ENCODE results near the gene RBMS2.
A peak's percentile ranks its signal among the peaks of the same experiment; 100 is the strongest.

RBMS2 gene

GRCh38 chr12:56537546-56537945 is 15.9 kb downstream of the RBMS2 start:
- Histone ChIP-seq H3K36me3 (ENCODE audit: control insufficient read depth in 5 of 5, insufficient read depth in 5 of 5, low read length in 5 of 5) (peaks cover 0 to 3% (median 0%) of the 10 kb centered on the region in 5 donors), H3K9ac (ENCODE audit: low read length in 5 of 5) (no peak overlapping the region), H3K4me3 (ENCODE audit: low read depth in 1 of 5, low read length in 5 of 5) (no peak overlapping the region), H3K4me1 (ENCODE audit: control insufficient read depth in 5 of 5, insufficient read depth in 5 of 5, low read length in 5 of 5) (peaks cover 0 to 29% (median 12%) of the 10 kb centered on the region in 5 donors), H3K9me3 (ENCODE audit: control insufficient read depth in 5 of 5, low read length in 5 of 5) (no peaks in the 10 kb centered on the region), H3K27me3 (ENCODE audit: control insufficient read depth in 5 of 5, insufficient read depth in 4 of 5, low read length in 5 of 5) (no peaks in the 10 kb centered on the region), H3K27ac (ENCODE audit: low read depth, low read length) (no peak overlapping the region)

GRCh38 chr12:56541631-56542030 is 20.0 kb downstream of the RBMS2 start:
- Histone ChIP-seq H3K27ac (ENCODE audit: low read depth, low read length) (no peak overlapping the region), H3K9me3 (ENCODE audit: control insufficient read depth in 5 of 5, low read length in 5 of 5) (no peaks in the 10 kb centered on the region), H3K4me3 (ENCODE audit: low read depth in 1 of 5, low read length in 5 of 5) (peak overlapping the region in 1 of 5 donors; percentile 2), H3K4me1 (ENCODE audit: control insufficient read depth in 5 of 5, insufficient read depth in 5 of 5, low read length in 5 of 5) (peaks cover 0 to 29% (median 12%) of the 10 kb centered on the region in 5 donors), H3K9ac (ENCODE audit: low read length in 5 of 5) (peak overlapping the region in 1 of 5 donors; percentile 46), H3K36me3 (ENCODE audit: control insufficient read depth in 5 of 5, insufficient read depth in 5 of 5, low read length in 5 of 5) (peaks cover 0 to 6% (median 3%) of the 10 kb centered on the region in 5 donors), H3K27me3 (ENCODE audit: control insufficient read depth in 5 of 5, insufficient read depth in 4 of 5, low read length in 5 of 5) (no peaks in the 10 kb centered on the region)

GRCh38 chr12:56542164-56542563 is 20.5 kb downstream of the RBMS2 start:
- no peak overlapping the region for H3K27ac ChIP-seq (ENCODE audit: low read depth, low read length)
- no peaks in the 10 kb centered on the region for H3K9me3 ChIP-seq (ENCODE audit: control insufficient read depth in 5 of 5, low read length in 5 of 5)
- peaks cover 0 to 6% (median 3%) of the 10 kb centered on the region in 5 donors for H3K36me3 ChIP-seq (ENCODE audit: control insufficient read depth in 5 of 5, insufficient read depth in 5 of 5, low read length in 5 of 5)
- no peak overlapping the region for H3K4me3 ChIP-seq (ENCODE audit: low read depth in 1 of 5, low read length in 5 of 5)
- peaks cover 0 to 25% (median 10%) of the 10 kb centered on the region in 5 donors for H3K4me1 ChIP-seq (ENCODE audit: control insufficient read depth in 5 of 5, insufficient read depth in 5 of 5, low read length in 5 of 5)
- H3K9ac ChIP-seq (ENCODE audit: low read length in 5 of 5): no peak overlapping the region
- no peaks in the 10 kb centered on the region for H3K27me3 ChIP-seq (ENCODE audit: control insufficient read depth in 5 of 5, insufficient read depth in 4 of 5, low read length in 5 of 5)

GRCh38 chr12:56545023-56545604 is 23.5 kb downstream of the RBMS2 start:
- H3K4me1 ChIP-seq (ENCODE audit: control insufficient read depth in 5 of 5, insufficient read depth in 5 of 5, low read length in 5 of 5): peaks cover 0 to 15% (median 7%) of the 10 kb centered on the region in 5 donors
- H3K36me3 ChIP-seq (ENCODE audit: control insufficient read depth in 5 of 5, insufficient read depth in 5 of 5, low read length in 5 of 5): peaks cover 2 to 6% (median 3%) of the 10 kb centered on the region in 5 donors
- H3K9ac ChIP-seq (ENCODE audit: low read length in 5 of 5): no peak overlapping the region
- no peaks in the 10 kb centered on the region for H3K27me3 ChIP-seq (ENCODE audit: control insufficient read depth in 5 of 5, insufficient read depth in 4 of 5, low read length in 5 of 5)
- no peaks in the 10 kb centered on the region for H3K9me3 ChIP-seq (ENCODE audit: control insufficient read depth in 5 of 5, low read length in 5 of 5)
- no peak overlapping the region for H3K27ac ChIP-seq (ENCODE audit: low read depth, low read length)
- no peak overlapping the region for H3K4me3 ChIP-seq (ENCODE audit: low read depth in 1 of 5, low read length in 5 of 5)

- H3K9me3 ChIP-seq (ENCODE audit: control insufficient read depth in 5 of 5, low read length in 5 of 5): no peaks in the 10 kb centered on the region
- H3K4me1 ChIP-seq (ENCODE audit: control insufficient read depth in 5 of 5, insufficient read depth in 5 of 5, low read length in 5 of 5): peaks cover 0 to 5% (median under 1%) of the 10 kb centered on the region in 5 donors
- H3K27me3 ChIP-seq (ENCODE audit: control insufficient read depth in 5 of 5, insufficient read depth in 4 of 5, low read length in 5 of 5): no peaks in the 10 kb centered on the region
- H3K36me3 ChIP-seq (ENCODE audit: control insufficient read depth in 5 of 5, insufficient read depth in 5 of 5, low read length in 5 of 5): peaks cover 0 to 5% (median 2%) of the 10 kb centered on the region in 5 donors
- H3K9ac ChIP-seq (ENCODE audit: low read length in 5 of 5): no peak overlapping the region
- no peak overlapping the region for H3K4me3 ChIP-seq (ENCODE audit: low read depth in 1 of 5, low read length in 5 of 5)
- no peak overlapping the region for H3K27ac ChIP-seq (ENCODE audit: low read depth, low read length)
Measured at GRCh38 chr12:56546680-56547079, 25.1 kb downstream of the RBMS2 start.

- H3K4me1 ChIP-seq (ENCODE audit: control insufficient read depth in 5 of 5, insufficient read depth in 5 of 5, low read length in 5 of 5): peaks cover 0 to 11% (median 0%) of the 10 kb centered on the region in 5 donors
- no peaks in the 10 kb centered on the region for H3K9me3 ChIP-seq (ENCODE audit: control insufficient read depth in 5 of 5, low read length in 5 of 5)
- no peaks in the 10 kb centered on the region for H3K27me3 ChIP-seq (ENCODE audit: control insufficient read depth in 5 of 5, insufficient read depth in 4 of 5, low read length in 5 of 5)
- peaks cover 0 to 4% (median 2%) of the 10 kb centered on the region in 5 donors for H3K36me3 ChIP-seq (ENCODE audit: control insufficient read depth in 5 of 5, insufficient read depth in 5 of 5, low read length in 5 of 5)
- no peak overlapping the region for H3K9ac ChIP-seq (ENCODE audit: low read length in 5 of 5)
- H3K4me3 ChIP-seq (ENCODE audit: low read depth in 1 of 5, low read length in 5 of 5): no peak overlapping the region
- H3K27ac ChIP-seq (ENCODE audit: low read depth, low read length): no peak overlapping the region
Measured at GRCh38 chr12:56551070-56551469, 29.4 kb downstream of the RBMS2 start.

GRCh38 chr12:56565510-56566101 is 44.0 kb downstream of the RBMS2 start:
- Histone ChIP-seq H3K27ac (ENCODE audit: low read depth, low read length) (peak overlapping the region; percentile 71), H3K9me3 (ENCODE audit: control insufficient read depth in 5 of 5, low read length in 5 of 5) (no peaks in the 10 kb centered on the region), H3K4me3 (ENCODE audit: low read depth in 1 of 5, low read length in 5 of 5) (peak overlapping the region; percentile 8 to 59 (median 33)), H3K27me3 (ENCODE audit: control insufficient read depth in 5 of 5, insufficient read depth in 4 of 5, low read length in 5 of 5) (no peaks in the 10 kb centered on the region), H3K9ac (ENCODE audit: low read length in 5 of 5) (peak overlapping the region in 4 of 5 donors; percentile 35 to 63 (median 52)), H3K4me1 (ENCODE audit: control insufficient read depth in 5 of 5, insufficient read depth in 5 of 5, low read length in 5 of 5) (peaks cover 10 to 55% (median 53%) of the 10 kb centered on the region in 5 donors), H3K36me3 (ENCODE audit: control insufficient read depth in 5 of 5, insufficient read depth in 5 of 5, low read length in 5 of 5) (peaks cover 0 to 14% (median 10%) of the 10 kb centered on the region in 5 donors)

- Histone ChIP-seq H3K27ac (ENCODE audit: low read depth, low read length) (peak overlapping the region; percentile 71), H3K4me1 (ENCODE audit: control insufficient read depth in 5 of 5, insufficient read depth in 5 of 5, low read length in 5 of 5) (peaks cover 13 to 63% (median 62%) of the 10 kb centered on the region in 5 donors)
Measured at GRCh38 chr12:56568146-56568545, 46.5 kb downstream of the RBMS2 start.

GRCh38 chr12:56571121-56571520 is 49.5 kb downstream of the RBMS2 start:
- H3K4me3 ChIP-seq (ENCODE audit: low read depth in 1 of 5, low read length in 5 of 5): no peak overlapping the region
- peak overlapping the region in 2 of 5 donors; percentile 1 to 21 for H3K9ac ChIP-seq (ENCODE audit: low read length in 5 of 5)
- H3K27ac ChIP-seq (ENCODE audit: low read depth, low read length): no peak overlapping the region

More at GRCh38 chr12:56568146-56568545, 46.5 kb downstream of the RBMS2 start:
- Histone ChIP-seq H3K36me3 (ENCODE audit: control insufficient read depth in 5 of 5, insufficient read depth in 5 of 5, low read length in 5 of 5) (peaks cover 4 to 19% (median 12%) of the 10 kb centered on the region in 5 donors), H3K4me3 (ENCODE audit: low read depth in 1 of 5, low read length in 5 of 5) (no peak overlapping the region), H3K9ac (ENCODE audit: low read length in 5 of 5) (no peak overlapping the region), H3K27me3 (ENCODE audit: control insufficient read depth in 5 of 5, insufficient read depth in 4 of 5, low read length in 5 of 5) (no peaks in the 10 kb centered on the region), H3K9me3 (ENCODE audit: control insufficient read depth in 5 of 5, low read length in 5 of 5) (no peaks in the 10 kb centered on the region)

GRCh38 chr12:56572288-56572687 is 50.7 kb downstream of the RBMS2 start:
- Histone ChIP-seq H3K9me3 (ENCODE audit: control insufficient read depth in 5 of 5, low read length in 5 of 5) (no peaks in the 10 kb centered on the region), H3K27me3 (ENCODE audit: control insufficient read depth in 5 of 5, insufficient read depth in 4 of 5, low read length in 5 of 5) (no peaks in the 10 kb centered on the region)

More at GRCh38 chr12:56571121-56571520, 49.5 kb downstream of the RBMS2 start:
- Histone ChIP-seq H3K4me1 (ENCODE audit: control insufficient read depth in 5 of 5, insufficient read depth in 5 of 5, low read length in 5 of 5) (peaks cover 8 to 52% (median 50%) of the 10 kb centered on the region in 5 donors), H3K9me3 (ENCODE audit: control insufficient read depth in 5 of 5, low read length in 5 of 5) (no peaks in the 10 kb centered on the region), H3K27me3 (ENCODE audit: control insufficient read depth in 5 of 5, insufficient read depth in 4 of 5, low read length in 5 of 5) (no peaks in the 10 kb centered on the region), H3K36me3 (ENCODE audit: control insufficient read depth in 5 of 5, insufficient read depth in 5 of 5, low read length in 5 of 5) (peaks cover 7 to 24% (median 11%) of the 10 kb centered on the region in 5 donors)

More at GRCh38 chr12:56572288-56572687, 50.7 kb downstream of the RBMS2 start:
- no peak overlapping the region for H3K9ac ChIP-seq (ENCODE audit: low read length in 5 of 5)
- no peak overlapping the region for H3K4me3 ChIP-seq (ENCODE audit: low read depth in 1 of 5, low read length in 5 of 5)
- H3K27ac ChIP-seq (ENCODE audit: low read depth, low read length): no peak overlapping the region
- H3K36me3 ChIP-seq (ENCODE audit: control insufficient read depth in 5 of 5, insufficient read depth in 5 of 5, low read length in 5 of 5): peaks cover 7 to 24% (median 13%) of the 10 kb centered on the region in 5 donors
- H3K4me1 ChIP-seq (ENCODE audit: control insufficient read depth in 5 of 5, insufficient read depth in 5 of 5, low read length in 5 of 5): peaks cover 7 to 41% (median 40%) of the 10 kb centered on the region in 5 donors

All from subcutaneous abdominal adipose tissue (tissue), 5 donors.